GM08714 (cell line): Measurements from ENCODE around the gene KCTD15.

ENCODE experiments used
- H3K4me3 ChIP-seq: fragments of 200-500 bp; sonication (Bioruptor generic); 2 replicates; pipeline ENCODE4 v1.5.1; 2014; ENCODE audit warnings: mild to moderate bottlenecking, low read length, inconsistent platforms
- ZNF274 ChIP-seq: IDR thresholded peaks from 2 replicates; pipeline ENCODE4 v1.6.1; 2012; ENCODE audit warnings: mild to moderate bottlenecking, low read depth, low read length

The KCTD15 gene

GRCh38 chr19:33863436-33863835 lies 66.8 kb downstream of the KCTD15 start:
- H3K4me3 ChIP-seq: no peak overlapping the region
- no peak for TF ChIP-seq ZNF274

- no peak overlapping the region for H3K4me3 ChIP-seq
- TF ChIP-seq ZNF274: no peak
These were observed 67.7 kb downstream of the KCTD15 start for GRCh38 chr19:33864311-33864850.

GRCh38 chr19:33865306-33865705 lies 68.6 kb downstream of the KCTD15 start:
- H3K4me3 ChIP-seq: no peak overlapping the region
- no peak for TF ChIP-seq ZNF274
